ENCODE measurements around the gene TRAPPC2L. TPM values are rescaled to one million over a fixed set of nuclear protein-coding genes. Genes with fewer than 3 reads are reported as not detected.

Gene TRAPPC2L
- total RNA-seq, 1 experiment from 2014 or later, result 94.1 TPM

- ChIA-PET POLR2A (no interaction called here), CTCF (no interaction called here), RAD21 (ENCODE audit: low non-redundant PET in 1 of 2, low total read pairs in 2 of 2, uncharacterized antibody in 2 of 2, unreplicated experiment in 2 of 2) (no interaction called here)
- H3K9me2 ChIP-seq (ENCODE audit: insufficient read depth), result no peaks in the 10 kb centered on the region
- no peak for DNase-seq (ENCODE audit: low read depth, low spot score)
- no peaks in the 10 kb centered on the region for H4K20me1 ChIP-seq (ENCODE audit: insufficient read depth)
- H3K4me2 ChIP-seq (ENCODE audit: low read length), result no peak overlapping the region
- H3K27ac ChIP-seq (ENCODE audit: low read depth, low read length), result peak overlapping the region; percentile 39; the same call in 1 of the 2 replicates
- H3K9ac ChIP-seq (ENCODE audit: low read length), result no peak overlapping the region
- no peak overlapping the region for H3K4me3 ChIP-seq (replicated peaks in 1 of 2; ENCODE audit: low read depth in 1 of 2, low read length in 2 of 2)
- H3K36me3 ChIP-seq (ENCODE audit: control insufficient read depth in 1 of 2, insufficient read depth in 2 of 2, low read length in 2 of 2), result no peaks in the 10 kb centered on the region
- H3K27me3 ChIP-seq (ENCODE audit: insufficient read depth, low read length), result no peaks in the 10 kb centered on the region
- peak; percentile 30 to 61 (median 51); a peak in 5 of 6 replicates for TF ChIP-seq CTCF (IDR thresholded peaks at IDR 0.05 in 2 of 3, conservative IDR thresholded peaks at IDR 0.05 in 1 of 3; ENCODE audit: borderline replicate concordance in 1 of 3, insufficient read depth in 1 of 3, low read depth in 2 of 3, low read length in 2 of 3)
- TF ChIP-seq ELF1 (IDR thresholded peaks at IDR 0.05; ENCODE audit: borderline replicate concordance, low read depth), result no peak
- intact Hi-C loops (cut with micrococcal nuclease), result no loop called here
- peak; percentile 29; the same call in 1 of the 2 replicates for ATAC-seq
- no peaks in the 10 kb centered on the region for H3K9me3 ChIP-seq (ENCODE audit: control insufficient read depth in 1 of 2, insufficient read depth in 1 of 2, low read depth in 1 of 2, low read length in 2 of 2)
- no TSS peak for BruUV-seq (replicated peaks)
- no peaks in the 10 kb centered on the region for H3K4me1 ChIP-seq (ENCODE audit: control insufficient read depth in 1 of 2, insufficient read depth in 2 of 2, low read length in 2 of 2)
- H3K79me2 ChIP-seq (ENCODE audit: insufficient read depth, low read length), result no peaks in the 10 kb centered on the region
- H2AFZ ChIP-seq (ENCODE audit: low read depth, low read length, poor library complexity, severe bottlenecking), result no peak overlapping the region
Observed at GRCh38 chr16:88839026-88839529, 17.8 kb upstream of the TRAPPC2L start.

- H3K9ac ChIP-seq (ENCODE audit: low read length), result no peak overlapping the region
- intact Hi-C loops (cut with micrococcal nuclease), result no loop called here
- no peaks in the 10 kb centered on the region for H3K9me3 ChIP-seq (ENCODE audit: control insufficient read depth in 1 of 2, insufficient read depth in 1 of 2, low read depth in 1 of 2, low read length in 2 of 2)
- no peaks in the 10 kb centered on the region for H4K20me1 ChIP-seq (ENCODE audit: insufficient read depth)
- TSS peak; percentile 18 for BruUV-seq (replicated peaks)
- H3K4me1 ChIP-seq (ENCODE audit: control insufficient read depth in 1 of 2, insufficient read depth in 2 of 2, low read length in 2 of 2), result no peaks in the 10 kb centered on the region
- ChIA-PET RAD21 (ENCODE audit: low non-redundant PET in 1 of 2, low total read pairs in 2 of 2, uncharacterized antibody in 2 of 2, unreplicated experiment in 2 of 2) (no interaction called here), POLR2A (no interaction called here), CTCF (no interaction called here)
- no peaks in the 10 kb centered on the region for H3K79me2 ChIP-seq (ENCODE audit: insufficient read depth, low read length)
- TF ChIP-seq TCF7L2 (IDR thresholded peaks at IDR 0.05; ENCODE audit: borderline replicate concordance, extremely low read depth, insufficient read depth, insufficient read length), result no peak
- no peaks in the 10 kb centered on the region for H3K9me2 ChIP-seq (ENCODE audit: insufficient read depth)
- DNase-seq (ENCODE audit: low read depth, low spot score) (no peak), ATAC-seq (no peak)
- no peaks in the 10 kb centered on the region for H3K27me3 ChIP-seq (ENCODE audit: insufficient read depth, low read length)
- no peak overlapping the region for H2AFZ ChIP-seq (ENCODE audit: low read depth, low read length, poor library complexity, severe bottlenecking)
- H3K27ac ChIP-seq (ENCODE audit: low read depth, low read length), result no peak overlapping the region
- no peak overlapping the region for H3K4me2 ChIP-seq (ENCODE audit: low read length)
- no peaks in the 10 kb centered on the region for H3K36me3 ChIP-seq (ENCODE audit: control insufficient read depth in 1 of 2, insufficient read depth in 2 of 2, low read length in 2 of 2)
- no peak overlapping the region for H3K4me3 ChIP-seq (replicated peaks in 1 of 2; ENCODE audit: low read depth in 1 of 2, low read length in 2 of 2)
Observed at GRCh38 chr16:88839745-88840599, 17.0 kb upstream of the TRAPPC2L start.

Data from HCT116 (cell line).